Measurements from ENCODE around the gene MKNK2. TPM values are rescaled to one million over a fixed set of nuclear protein-coding genes. Genes with fewer than 3 reads are reported as not detected.

The MKNK2 gene
- total RNA-seq, 4 donors from 2014 or later = 189 to 279 (median 236) TPM

DNA sequence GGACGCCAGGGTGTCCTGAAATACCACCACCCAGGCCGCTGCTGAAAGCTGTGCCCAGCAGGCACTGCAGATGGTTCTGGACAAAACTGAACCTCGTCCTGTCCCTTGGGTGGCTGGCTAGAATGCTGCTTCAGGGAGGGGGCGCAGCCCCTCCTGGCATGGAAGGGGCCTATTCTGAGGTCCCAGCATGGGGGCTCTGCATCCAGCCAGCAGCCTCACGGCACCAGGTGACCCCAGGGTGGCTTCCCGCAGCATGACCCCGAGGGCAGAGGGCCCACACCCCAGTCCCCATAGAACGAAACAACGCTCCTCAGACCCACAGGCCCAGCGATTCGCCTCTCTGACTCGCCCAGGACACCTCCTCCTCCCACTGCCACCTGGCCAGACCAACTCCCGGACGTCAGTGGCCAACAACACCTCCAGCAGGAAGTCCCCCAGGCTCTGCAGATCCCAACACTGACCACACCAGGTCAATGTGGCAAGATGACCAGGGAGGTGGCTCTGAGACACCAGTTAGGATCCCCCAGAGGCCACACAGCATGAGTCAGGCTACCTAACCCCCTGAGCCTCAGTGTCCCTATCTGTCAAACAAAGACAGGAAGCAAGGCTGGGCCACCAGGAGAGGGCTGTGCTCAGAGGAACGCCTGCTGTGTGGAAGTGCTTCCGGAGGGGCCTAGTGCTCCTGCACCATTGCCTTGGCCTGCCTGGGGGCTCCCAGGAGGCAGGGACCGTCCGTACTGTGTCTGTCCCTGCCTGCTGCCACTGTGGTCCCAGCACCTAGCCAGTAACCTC lies 6.1 kb downstream of the MKNK2 start:
- peaks cover 0 to 25% (median 12%) of the 10 kb centered on the region in 4 donors for H3K36me3 ChIP-seq
- no peak for DNase-seq
- H3K4me1 ChIP-seq = peaks cover 72 to 87% (median 76%) of the 10 kb centered on the region in 4 donors
- no peak overlapping the region for H3K4me3 ChIP-seq
- no peaks in the 10 kb centered on the region for H3K9me3 ChIP-seq
- peak overlapping the region; percentile 89 to 99 (median 96) for H3K27ac ChIP-seq
- intact Hi-C loops (cut with DNase I; ENCODE audit: low total_unique reads) = no loop called here
- in situ Hi-C loops (cut with MboI; ENCODE audit: low pct_ligation_motif_present in 1 of 4, low pct_unique_long_range_greater_than_20kb in 1 of 4, low sequenced_read_pairs in 3 of 4) = no loop called here
- no peak for TF ChIP-seq EP300 (IDR thresholded peaks at IDR 0.05; ENCODE audit: low read depth)
- TF ChIP-seq POLR2A (IDR thresholded peaks at IDR 0.05) = no peak
- TF ChIP-seq POLR2AphosphoS5 (IDR thresholded peaks at IDR 0.05) = no peak
- TF ChIP-seq, protein P1, sequence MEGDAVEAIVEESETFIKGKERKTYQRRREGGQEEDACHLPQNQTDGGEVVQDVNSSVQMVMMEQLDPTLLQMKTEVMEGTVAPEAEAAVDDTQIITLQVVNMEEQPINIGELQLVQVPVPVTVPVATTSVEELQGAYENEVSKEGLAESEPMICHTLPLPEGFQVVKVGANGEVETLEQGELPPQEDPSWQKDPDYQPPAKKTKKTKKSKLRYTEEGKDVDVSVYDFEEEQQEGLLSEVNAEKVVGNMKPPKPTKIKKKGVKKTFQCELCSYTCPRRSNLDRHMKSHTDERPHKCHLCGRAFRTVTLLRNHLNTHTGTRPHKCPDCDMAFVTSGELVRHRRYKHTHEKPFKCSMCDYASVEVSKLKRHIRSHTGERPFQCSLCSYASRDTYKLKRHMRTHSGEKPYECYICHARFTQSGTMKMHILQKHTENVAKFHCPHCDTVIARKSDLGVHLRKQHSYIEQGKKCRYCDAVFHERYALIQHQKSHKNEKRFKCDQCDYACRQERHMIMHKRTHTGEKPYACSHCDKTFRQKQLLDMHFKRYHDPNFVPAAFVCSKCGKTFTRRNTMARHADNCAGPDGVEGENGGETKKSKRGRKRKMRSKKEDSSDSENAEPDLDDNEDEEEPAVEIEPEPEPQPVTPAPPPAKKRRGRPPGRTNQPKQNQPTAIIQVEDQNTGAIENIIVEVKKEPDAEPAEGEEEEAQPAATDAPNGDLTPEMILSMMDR (IDR thresholded peaks at IDR 0.05) = no peak
- WGBS, 2 donors (ENCODE audit: low coverage in 1 of 2) = 81% methylated on average over 18 of the region's 18 CpGs; no CpG with 5 or more reads in 1 of the 2 donors
- H3K27me3 ChIP-seq = no peaks in the 10 kb centered on the region

DNA sequence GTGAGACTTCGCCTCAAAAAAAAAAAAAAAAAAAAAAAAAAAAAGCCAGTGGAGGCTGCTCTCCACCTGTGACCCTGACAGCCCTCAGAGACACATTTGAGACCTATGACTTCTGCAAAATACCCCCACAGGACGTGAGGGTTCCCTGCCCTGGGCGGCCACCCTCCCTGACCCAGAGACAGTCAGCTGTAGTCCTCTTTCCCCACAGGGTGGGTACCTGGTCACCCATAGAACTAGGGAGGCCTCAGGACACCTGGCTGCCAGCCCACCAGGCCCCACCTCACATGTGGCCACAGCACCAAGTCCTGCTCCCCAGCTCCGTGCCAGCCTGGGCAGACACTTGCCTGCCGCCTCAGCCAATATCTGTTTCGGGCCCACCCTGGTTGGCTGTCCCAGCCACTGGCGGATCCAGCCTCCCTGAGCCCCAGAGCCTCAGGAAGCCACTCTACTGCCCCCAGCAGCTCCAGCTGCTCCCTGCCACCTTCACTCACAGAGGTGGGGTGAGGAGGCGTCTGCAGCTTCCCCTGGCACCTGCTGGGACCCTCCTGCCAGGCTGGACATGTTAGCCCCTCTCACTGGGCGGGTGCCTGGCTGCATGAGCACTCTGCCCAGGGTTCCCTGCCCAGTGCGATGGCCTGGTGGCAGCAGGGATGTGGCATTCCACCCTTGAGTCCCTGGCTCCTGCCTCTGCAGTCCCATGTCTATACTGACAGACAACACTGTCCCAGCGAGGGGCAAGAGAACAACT lies 6.9 kb downstream of the MKNK2 start:
- Histone ChIP-seq H3K27ac (peak overlapping the region; percentile 89 to 99 (median 96)), H3K4me1 (peaks cover 68 to 81% (median 70%) of the 10 kb centered on the region in 4 donors), H3K27me3 (no peaks in the 10 kb centered on the region), H3K9me3 (no peaks in the 10 kb centered on the region), H3K4me3 (no peak overlapping the region), H3K36me3 (peaks cover 0 to 33% (median 14%) of the 10 kb centered on the region in 4 donors)
- WGBS, 2 donors (ENCODE audit: low coverage in 1 of 2) = 83% methylated on average over 11 of the region's 11 CpGs; no CpG with 5 or more reads in 1 of the 2 donors
- TF ChIP-seq, protein P1 (IDR thresholded peaks at IDR 0.05) = no peak
- TF ChIP-seq EP300 (IDR thresholded peaks at IDR 0.05; ENCODE audit: low read depth) (no peak), POLR2AphosphoS5 (IDR thresholded peaks at IDR 0.05) (peak in 1 of 3 donors; percentile 7)
- DNase-seq = no peak
- in situ Hi-C loops (cut with MboI; ENCODE audit: low pct_ligation_motif_present in 1 of 4, low pct_unique_long_range_greater_than_20kb in 1 of 4, low sequenced_read_pairs in 3 of 4) (no loop called here), intact Hi-C loops (cut with DNase I; ENCODE audit: low total_unique reads) (no loop called here)

DNA sequence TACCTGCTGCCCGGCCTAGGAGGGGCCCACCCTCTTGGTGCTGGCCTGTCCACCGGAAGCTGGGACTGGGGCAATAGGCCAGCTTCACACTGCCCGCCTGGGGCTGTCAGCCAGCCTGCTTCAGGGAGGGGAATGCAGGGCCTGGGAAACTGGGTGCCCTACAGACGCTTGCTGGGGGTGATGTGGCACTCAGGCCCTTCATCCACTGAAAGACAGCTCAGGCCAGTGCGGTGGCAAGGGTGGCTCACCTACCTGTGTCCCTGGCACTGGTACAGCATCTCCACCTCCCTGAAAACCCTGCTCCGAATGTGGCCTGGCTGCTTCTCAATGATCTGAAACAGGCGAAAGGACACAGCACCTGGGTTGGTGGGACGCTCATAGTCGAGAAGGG lies 7.8 kb downstream of the MKNK2 start:
- 78% methylated on average over 6 of the region's 9 CpGs; no CpG with 5 or more reads in 1 of the 2 donors for WGBS, 2 donors (ENCODE audit: low coverage in 1 of 2)
- Histone ChIP-seq H3K4me1 (peaks cover 59 to 73% (median 62%) of the 10 kb centered on the region in 4 donors), H3K27me3 (no peaks in the 10 kb centered on the region), H3K36me3 (peaks cover 0 to 41% (median 14%) of the 10 kb centered on the region in 4 donors), H3K27ac (peak overlapping the region; percentile 89 to 99 (median 96)), H3K4me3 (no peak overlapping the region), H3K9me3 (no peaks in the 10 kb centered on the region)
- TF ChIP-seq, protein P1 (IDR thresholded peaks at IDR 0.05) = no peak
- no peak for TF ChIP-seq POLR2A (IDR thresholded peaks at IDR 0.05)
- TF ChIP-seq POLR2AphosphoS5 (IDR thresholded peaks at IDR 0.05) = no peak
- no peak for TF ChIP-seq EP300 (IDR thresholded peaks at IDR 0.05; ENCODE audit: low read depth)
- no peak for DNase-seq
- in situ Hi-C loops (cut with MboI; ENCODE audit: low pct_ligation_motif_present in 1 of 4, low pct_unique_long_range_greater_than_20kb in 1 of 4, low sequenced_read_pairs in 3 of 4) = no loop called here
- intact Hi-C loops (cut with DNase I; ENCODE audit: low total_unique reads) = no loop called here

Measured in transverse colon (tissue), 4 donors.